Cerebellar cortex (tissue), 1 donor: ENCODE results near the gene NF1.

Experiments used
- DNase-seq: peaks from one replicate; pipeline ENCODE4 v3.0.0-alpha.2; 2015; ENCODE audit warnings: low spot score

The NF1 gene, protein sequence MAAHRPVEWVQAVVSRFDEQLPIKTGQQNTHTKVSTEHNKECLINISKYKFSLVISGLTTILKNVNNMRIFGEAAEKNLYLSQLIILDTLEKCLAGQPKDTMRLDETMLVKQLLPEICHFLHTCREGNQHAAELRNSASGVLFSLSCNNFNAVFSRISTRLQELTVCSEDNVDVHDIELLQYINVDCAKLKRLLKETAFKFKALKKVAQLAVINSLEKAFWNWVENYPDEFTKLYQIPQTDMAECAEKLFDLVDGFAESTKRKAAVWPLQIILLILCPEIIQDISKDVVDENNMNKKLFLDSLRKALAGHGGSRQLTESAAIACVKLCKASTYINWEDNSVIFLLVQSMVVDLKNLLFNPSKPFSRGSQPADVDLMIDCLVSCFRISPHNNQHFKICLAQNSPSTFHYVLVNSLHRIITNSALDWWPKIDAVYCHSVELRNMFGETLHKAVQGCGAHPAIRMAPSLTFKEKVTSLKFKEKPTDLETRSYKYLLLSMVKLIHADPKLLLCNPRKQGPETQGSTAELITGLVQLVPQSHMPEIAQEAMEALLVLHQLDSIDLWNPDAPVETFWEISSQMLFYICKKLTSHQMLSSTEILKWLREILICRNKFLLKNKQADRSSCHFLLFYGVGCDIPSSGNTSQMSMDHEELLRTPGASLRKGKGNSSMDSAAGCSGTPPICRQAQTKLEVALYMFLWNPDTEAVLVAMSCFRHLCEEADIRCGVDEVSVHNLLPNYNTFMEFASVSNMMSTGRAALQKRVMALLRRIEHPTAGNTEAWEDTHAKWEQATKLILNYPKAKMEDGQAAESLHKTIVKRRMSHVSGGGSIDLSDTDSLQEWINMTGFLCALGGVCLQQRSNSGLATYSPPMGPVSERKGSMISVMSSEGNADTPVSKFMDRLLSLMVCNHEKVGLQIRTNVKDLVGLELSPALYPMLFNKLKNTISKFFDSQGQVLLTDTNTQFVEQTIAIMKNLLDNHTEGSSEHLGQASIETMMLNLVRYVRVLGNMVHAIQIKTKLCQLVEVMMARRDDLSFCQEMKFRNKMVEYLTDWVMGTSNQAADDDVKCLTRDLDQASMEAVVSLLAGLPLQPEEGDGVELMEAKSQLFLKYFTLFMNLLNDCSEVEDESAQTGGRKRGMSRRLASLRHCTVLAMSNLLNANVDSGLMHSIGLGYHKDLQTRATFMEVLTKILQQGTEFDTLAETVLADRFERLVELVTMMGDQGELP (N-terminal part only)

DNA sequence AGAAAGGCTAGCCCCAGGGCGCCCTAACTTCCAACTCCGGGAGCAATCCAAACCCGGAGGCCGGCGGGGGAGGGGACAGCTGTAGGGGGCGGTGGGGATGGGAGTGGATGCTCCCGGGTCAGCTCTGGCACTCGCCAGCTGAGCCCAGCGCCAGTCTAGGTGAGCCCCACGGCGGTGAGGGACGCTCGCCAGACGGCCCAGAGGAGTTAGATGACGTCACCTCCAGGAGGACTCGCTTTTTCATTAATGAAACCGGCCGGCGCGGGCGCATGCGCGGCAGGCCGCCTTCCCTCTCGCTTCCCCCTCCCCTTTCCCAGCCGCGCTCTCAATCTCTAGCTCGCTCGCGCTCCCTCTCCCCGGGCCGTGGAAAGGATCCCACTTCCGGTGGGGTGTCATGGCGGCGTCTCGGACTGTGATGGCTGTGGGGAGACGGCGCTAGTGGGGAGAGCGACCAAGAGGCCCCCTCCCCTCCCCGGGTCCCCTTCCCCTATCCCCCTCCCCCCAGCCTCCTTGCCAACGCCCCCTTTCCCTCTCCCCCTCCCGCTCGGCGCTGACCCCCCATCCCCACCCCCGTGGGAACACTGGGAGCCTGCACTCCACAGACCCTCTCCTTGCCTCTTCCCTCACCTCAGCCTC is at the start of gene NF1:
Gene NF1 (plus strand): TSS at position 378 of the 636 bp plus-strand sequence. CDS start 333 bp downstream, outside the sequence.
- peak; percentile 96 for DNase-seq

DNA sequence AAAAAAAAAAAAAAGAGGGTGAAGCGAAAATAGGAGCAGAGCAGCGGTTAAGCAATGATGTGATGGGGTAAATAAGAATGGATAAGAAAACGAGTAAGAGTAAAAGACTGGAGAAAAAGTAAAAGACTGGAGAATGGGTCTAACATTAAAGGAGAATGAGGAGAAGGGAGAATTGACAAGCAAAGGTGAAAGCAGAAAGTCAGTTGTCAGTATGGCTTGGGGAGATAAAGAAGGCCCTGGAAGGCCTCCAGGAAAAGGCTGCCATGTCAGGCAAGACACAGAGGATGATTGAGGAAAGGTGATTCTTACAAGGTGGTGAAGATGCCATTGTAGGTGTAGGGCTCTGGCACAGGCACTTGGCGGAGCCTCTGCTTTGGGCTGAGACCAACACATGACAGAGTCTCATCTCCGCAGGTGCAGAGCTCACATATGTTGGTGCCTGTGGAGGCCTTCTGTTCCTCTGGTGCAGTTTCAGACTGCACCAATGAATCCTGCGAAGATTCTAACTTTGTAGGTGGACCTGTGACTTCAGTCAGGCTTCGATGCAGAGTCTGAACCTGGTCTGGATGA is 47.8 kb upstream of the NF1 start:
- DNase-seq = peak; percentile 68

DNA sequence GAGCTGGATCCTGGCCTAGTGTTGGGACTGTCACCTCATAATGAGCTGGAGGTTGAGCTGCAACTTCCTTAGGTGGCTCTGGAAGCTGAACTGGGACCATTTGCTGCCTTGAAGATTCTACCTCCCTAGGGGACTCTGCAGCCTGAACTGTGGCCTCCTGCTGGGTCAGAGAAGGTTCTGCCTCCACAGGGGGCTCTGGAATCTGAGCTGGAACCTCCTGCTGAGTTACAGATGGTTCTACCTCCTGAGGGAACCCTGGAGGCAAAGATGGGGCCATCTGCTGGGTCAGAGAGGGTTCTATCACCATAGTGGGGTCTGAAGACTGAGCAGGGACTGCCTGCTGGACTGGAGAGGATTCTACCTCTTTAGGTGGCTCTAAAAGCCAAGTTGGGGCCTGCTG is 46.6 kb upstream of the NF1 start:
- no peak for DNase-seq

DNA sequence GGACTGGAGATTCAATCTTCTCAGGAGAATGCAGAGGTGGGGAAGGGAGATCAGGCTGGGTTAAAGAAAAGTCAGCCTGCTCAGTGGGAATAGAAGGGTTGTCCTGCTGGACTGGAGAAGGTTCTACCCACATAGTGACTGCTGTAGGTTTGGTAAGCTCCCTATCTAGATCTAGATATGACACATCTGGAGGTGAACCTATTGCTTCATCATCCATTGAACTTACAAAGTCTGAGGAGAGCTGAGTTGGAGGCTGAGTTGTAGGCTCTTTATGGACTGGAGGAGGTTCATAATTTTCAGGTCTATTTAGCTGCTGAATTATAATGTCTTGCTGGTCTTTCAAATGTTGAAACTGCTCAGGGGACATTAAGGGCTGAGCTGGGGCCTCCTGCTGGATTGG is 46.0 kb upstream of the NF1 start:
- no peak for DNase-seq

DNA sequence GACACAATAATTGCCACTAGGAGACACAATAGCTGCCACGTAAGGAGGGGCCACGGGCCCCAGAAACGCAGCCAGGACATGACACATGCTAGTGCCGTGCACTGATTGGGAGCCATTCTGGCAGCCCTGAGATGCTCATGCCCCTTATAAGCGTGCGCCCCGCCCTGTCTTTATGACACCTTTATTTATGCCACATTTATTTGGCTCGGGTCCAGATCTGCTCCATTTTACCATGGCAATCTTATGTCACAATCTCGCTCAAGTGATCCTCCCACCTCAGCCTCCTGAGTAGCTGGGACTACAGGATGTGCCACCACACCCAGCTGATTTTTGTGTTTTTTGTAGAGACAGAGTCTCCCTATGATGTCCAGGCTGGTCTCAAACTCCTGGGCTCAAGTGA is 43.8 kb upstream of the NF1 start:
- no peak for DNase-seq

DNA sequence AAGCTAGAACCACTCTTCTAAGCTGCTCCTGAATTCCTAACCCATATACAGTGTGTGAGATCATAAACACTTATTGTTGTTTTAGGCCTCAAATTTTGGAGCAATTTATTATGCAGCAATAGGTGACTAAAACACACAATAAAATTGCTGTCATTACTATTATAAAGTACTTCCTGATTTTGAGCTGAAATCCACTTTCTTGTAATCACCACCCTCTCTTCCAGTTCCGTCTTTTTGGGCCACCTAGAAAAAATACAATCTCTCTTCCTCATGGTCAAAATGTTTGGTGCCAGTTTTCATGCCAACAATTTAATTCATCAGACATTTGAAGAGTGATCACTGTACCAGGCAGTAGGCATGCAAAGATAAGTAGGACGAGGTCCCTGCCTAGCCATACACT is 43.3 kb upstream of the NF1 start:
- no peak for DNase-seq

DNA sequence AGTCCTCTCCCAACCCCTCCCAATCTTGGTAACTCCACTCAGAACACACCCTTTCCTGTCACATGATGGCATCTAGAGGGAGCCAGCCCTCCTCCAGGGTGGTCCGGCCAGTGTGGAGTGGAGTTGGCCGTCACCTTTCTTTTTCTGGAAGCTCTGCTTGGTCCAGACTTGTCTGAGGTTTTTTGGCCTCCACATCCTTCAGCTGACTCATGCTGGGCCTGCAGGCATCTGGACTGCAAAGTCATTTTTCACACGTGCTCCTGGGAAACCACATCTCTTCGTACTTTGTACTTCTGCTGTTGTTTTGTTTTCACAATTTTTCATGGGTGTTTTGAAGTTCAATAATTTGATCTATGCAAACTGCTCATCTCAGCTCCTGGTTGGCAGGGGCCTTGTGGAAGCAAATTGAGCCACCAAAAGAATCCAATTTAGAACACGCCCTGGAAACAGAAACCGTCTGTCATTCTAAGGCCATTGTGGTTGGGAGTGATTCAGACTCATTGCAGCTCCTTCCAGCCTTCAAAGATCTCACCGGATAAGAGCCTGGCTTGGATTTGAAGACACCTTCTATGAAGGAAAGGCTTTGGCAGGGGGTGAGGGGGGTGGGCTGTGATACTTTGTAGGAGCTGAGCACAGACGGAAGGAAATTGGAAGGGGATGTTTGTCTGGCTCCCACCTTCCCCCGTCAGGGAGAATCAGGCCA is 42.4 kb upstream of the NF1 start:
- no peak for DNase-seq

DNA sequence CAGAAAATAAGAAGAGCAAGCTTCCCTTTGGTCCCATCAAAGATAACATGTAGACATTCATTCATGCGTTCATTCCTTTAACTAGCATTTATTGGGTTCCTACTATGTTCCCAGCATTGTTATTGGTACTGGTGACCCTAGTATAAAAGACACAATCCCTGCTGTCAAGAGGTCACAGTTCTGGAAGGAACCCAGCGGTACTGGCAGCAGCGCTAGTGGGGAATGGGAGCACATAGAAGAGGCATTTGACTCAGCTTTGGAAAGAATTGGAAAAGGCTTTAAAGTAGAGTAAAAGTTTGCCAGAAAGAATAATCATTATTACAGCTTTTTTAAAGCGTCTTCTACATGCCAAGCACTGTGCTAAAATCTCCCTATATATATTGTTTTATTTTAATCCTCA is 41.7 kb upstream of the NF1 start:
- no peak for DNase-seq

DNA sequence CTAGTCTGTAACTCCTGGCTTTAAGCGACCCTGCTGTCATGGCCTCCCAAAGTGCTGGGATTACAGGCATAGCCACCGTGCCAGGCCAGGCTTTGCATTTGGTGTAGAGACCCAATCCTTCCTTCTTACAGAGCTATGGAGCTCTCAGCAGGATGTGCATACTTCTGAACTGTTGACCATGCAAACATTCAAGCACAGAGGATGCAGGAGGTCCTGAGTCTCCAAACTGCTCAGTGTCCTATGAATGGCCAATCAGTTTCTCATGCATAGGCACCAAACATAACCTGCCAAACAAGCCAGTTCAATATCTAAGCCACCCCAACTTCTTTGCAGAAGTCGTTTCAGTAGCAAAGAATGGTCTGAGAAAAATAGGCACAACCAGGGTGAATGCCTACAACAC is 40.0 kb upstream of the NF1 start:
- DNase-seq = no peak

DNA sequence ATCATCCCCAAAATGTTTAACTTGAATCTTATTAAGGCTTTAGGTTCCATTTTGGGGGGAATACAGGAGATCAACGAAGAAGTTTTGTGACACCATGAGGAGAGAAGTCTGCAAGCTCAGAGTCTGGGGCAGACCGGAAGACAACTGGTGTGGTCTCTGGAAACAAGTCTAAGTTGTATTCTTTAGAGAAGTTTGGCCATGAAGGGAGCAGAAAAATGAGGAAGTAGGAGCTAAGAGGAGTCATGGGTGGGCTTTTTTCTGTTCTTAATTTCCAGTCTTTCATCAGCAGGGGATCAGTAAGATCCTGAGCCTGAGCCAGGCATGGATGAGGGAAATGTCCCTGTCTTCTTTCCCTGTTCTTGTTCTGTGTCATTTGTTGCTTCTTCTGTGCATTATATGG is 35.8 kb upstream of the NF1 start:
- no peak for DNase-seq

DNA sequence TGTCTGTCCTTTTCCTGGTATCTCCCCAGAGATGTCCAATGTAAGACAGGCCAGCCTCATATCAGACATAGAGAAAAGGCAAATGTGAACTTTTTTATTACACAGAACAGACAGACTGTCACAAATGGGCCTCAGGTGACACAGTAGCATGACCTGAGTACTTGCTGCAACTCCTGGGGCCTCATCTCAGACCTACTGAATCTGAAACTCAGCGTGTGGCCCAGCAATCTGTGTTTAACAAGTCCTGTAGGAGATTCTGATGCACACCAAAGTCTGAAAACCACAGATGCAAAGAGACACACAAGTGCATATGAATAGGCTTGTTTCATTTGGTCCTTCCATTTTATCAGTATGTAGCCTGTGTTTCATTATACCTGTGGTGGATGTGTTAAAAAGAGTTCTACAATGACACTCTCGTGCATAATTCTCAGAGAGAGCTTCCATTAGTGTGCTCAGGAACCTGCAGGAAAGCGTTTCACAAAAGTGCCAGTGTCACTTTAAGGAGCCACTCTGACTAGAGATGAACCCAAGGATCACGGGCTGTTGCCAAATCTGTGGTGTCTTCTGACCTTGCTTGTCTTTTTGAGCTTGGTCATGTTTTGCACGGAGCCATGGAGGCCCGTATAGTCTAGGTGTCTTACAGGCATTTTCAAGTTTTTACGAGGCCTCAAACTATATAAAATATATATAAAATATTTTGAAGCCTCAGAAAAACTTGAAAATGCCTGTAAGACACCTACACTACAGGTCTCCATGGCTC is 33.8 kb upstream of the NF1 start:
- DNase-seq = no peak

DNA sequence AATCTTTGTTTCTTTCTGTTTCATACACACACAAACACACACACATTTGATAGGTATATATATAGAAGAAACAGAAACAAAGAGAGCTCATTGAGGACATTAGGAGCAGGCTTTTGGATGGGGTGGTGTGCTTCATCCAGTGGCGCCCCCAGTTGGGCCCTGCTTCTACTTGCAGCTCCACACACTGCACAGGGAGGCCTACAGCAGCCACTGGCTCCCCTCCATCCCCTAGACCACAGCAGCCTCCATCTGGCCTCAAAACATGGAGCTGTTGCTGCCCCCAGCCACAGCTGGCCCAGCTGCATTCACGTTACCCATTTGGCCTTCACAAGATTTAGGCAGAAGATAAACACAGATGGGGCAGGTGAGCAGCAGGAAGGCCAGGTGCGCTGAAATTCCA is 33.1 kb upstream of the NF1 start:
- DNase-seq = peak; percentile 13

DNA sequence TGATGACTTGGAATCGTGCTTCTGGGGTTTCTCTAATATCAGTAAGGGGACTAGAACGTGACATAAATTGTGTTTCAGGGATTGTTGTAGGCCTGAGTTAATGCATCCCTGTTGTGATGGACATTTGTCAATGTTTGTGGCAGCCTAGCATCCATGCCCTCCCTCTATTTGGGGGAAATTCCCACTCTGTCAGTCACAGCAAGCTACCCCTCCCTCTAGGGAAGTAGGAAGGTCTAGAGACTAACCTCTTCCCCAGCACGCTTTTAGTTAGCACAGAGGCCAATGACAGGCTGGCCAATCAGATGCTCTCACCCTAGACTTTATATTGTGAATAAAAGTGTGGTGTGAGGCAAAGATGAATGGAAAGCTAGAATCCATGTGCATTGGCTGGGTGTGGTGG is 32.4 kb upstream of the NF1 start:
- no peak for DNase-seq

DNA sequence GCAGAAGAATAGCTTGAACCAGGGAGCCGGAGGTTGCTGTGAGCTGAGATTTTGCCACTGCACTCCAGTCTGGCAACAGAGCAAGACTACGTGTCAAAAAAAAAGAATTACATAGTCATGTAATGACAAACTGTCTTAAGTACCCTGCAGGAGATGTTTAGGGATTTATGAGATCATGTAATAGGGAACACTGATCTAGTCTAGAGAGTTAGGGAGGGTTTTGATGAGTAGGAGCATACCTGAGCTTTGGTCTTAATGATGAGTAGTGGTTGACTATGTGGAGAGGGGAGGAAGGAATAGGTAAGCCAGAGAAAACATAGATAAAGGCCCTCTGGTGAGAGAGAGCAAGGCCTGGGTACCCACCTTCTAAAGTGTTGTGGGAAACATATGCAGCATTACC is 30.1 kb upstream of the NF1 start:
- DNase-seq = no peak

DNA sequence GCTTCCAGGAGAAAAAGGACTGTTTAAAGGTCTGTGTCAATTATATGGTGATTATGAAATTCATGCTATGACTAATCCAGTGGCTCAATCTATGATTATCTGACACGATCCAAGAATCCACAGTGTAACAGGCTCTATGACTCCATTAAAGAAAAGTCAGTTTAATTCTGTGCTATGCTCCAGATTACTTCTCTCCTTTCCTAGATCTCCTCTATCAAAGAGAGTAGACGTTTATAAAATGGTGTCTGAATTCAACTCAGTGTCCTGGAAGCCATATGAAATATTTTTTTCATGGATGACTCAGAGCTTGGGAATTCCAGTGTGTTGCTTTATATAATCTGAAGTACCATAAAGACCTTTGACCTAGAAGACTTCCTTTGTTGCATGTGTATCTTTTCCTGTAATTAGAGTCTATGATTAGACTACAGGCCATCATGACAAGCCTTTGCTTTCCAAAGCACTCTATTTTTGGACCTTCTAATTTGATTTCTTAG is 27.0 kb upstream of the NF1 start:
- DNase-seq = no peak

DNA sequence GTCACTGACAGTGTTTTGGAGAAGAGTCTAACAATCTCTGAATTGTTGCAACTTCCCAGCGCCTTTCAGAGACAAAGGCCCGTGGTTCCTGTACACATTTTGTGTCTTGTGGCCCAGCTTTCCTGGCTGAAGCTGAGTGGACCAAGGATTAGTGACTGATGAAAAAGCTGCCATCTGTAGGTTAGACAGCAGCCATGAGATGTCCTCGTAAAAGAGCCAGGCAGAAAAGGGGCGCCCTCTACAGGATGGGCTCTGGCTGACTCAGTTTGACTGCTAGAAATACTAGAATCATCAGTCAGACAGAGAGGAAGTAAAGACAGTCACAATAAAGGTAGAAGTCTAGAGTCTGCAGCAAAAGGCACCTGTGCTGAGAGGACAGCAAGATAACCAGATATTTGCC is 26.5 kb upstream of the NF1 start:
- peak; percentile 23 for DNase-seq

DNA sequence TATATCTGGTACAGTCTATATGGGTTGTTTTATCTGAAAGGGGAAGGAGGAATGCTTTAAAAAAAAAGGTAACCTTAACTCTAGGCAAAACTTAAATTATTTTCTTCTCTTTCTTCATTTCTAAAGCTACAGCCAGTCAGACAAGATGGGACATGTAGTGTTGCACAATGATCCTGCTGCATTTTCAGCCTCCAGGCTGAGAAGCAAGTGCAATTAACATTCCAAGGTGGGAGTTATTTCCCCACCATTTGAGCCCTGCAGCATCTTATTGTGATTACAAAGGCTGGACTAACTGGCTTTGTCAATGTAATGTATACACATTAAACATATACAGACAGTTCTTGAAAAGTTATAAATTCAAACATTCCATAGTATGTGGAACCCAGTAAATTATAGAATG is 22.6 kb upstream of the NF1 start:
- DNase-seq = no peak

DNA sequence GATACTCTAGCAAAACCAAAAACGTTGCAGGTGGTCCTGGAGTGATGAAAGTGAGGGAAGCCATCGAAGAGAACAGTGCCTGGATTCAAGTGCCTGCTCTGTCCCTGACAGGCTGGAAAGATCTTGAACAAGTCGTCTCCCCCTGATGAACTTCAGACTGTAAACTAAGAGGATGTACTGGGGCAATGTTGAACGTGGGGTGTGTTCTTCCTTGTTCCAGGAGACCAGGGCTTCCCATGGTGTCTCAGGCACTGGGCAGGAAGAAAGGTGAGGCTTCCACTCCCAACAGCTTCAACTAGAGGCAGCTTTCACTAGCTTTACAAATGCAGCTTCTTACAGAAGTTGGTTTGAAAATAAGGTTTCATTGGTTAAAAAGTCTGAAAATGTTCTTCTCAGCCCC is 21.4 kb upstream of the NF1 start:
- no peak for DNase-seq

DNA sequence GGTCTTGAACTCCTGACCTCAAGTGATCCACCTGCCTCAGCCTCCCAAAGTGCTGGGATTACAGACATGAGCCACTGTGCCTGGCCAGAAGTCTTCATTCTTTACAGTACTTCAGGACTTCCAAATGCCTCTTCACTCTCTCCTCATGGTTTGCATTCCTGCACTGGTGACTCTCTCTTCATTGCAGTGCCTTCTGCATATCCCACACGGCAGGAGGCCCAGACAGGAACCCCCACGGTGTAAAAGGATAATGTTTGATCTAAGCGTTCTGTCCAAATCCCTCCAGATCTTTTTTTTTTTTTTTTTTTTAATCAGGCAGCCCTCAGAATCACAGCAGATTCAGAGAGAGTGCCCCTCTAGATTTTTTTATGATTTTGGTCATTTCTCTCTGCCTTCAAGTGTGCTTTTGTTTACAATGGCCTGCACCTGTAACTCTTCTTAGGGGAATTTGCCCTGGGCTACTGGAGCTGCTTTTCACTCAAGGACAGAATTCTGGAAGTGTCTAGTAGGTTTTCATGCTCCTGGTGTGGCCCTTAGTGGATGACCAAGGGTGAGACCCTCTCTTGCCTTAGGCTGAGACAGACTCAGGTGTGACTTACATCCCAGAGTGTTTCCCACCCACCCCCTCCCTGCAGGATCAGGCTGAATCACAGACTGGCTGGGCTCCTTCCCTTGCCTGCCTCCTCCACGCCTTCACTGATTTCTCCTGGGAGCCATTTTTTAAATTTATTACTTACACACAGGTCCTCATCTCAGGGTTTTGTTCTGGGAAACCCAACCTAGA is 19.8 kb upstream of the NF1 start:
- DNase-seq = no peak
